ENCODE data around the gene CTNNA2.
"Not testable (repeated sequence)": the region's sequence is repeated elsewhere in the genome, so short reads cannot be mapped to it uniquely, and the experiment has no call there.

The CTNNA2 gene

GRCh38 chr2:80168801-80169200 lies 656.0 kb downstream of the CTNNA2 start:
- Histone ChIP-seq H3K9ac (ENCODE audit: low read depth, low read length) (no peak overlapping the region), H3K4me3 (ENCODE audit: low read depth, low read length) (no peak overlapping the region), H3K4me1 (ENCODE audit: control insufficient read depth, insufficient read depth, low read length) (no peaks in the 10 kb centered on the region), H3K36me3 (ENCODE audit: control insufficient read depth, insufficient read depth, low read length) (no peaks in the 10 kb centered on the region), H3K9me3 (ENCODE audit: control insufficient read depth, insufficient read depth, low read length) (no peaks in the 10 kb centered on the region), H3K27me3 (ENCODE audit: control insufficient read depth, insufficient read depth, low read length) (no peaks in the 10 kb centered on the region)

DNA sequence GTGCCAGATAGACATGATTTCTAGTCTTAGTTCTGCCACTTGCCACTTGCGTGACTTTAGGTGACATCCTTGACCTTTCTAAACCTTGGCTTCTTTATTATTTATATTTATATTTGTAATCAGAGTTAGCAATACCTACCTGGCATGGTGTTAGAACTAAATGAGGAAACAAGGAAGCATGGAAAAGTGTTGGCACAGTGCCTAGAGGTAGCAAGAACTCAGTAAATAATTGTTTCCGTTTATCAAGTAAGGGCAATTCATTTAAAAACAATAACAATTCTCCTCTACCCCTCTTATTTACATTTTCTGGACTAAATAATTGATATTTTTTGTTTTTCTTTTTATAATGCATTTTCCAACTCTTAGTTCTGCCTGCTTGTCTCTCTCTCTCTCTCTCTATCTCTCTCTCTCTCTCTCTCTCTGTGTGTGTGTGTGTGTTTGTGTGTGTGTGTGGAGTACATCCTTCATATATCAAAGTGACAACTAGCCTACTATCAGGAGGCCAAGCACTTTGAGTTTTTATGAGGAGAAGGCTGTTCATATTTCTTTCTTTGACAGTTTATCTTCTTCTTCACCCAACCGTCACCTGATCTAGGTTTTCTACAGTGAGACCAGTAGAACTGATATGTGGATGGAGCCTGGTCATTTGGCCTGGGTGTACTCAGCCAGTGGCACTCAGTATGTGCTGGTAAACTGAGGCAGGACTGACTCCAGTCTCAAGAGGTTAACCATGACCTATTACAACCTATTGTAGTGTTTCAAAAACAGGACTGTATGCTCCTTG lies 657.2 kb downstream of the CTNNA2 start:
- no peaks in the 10 kb centered on the region for H3K9me3 ChIP-seq (ENCODE audit: control insufficient read depth, insufficient read depth, low read length)
- no peaks in the 10 kb centered on the region for H3K36me3 ChIP-seq (ENCODE audit: control insufficient read depth, insufficient read depth, low read length)
- no peaks in the 10 kb centered on the region for H3K27me3 ChIP-seq (ENCODE audit: control insufficient read depth, insufficient read depth, low read length)
- H3K4me1 ChIP-seq (ENCODE audit: control insufficient read depth, insufficient read depth, low read length), result no peaks in the 10 kb centered on the region
- no peak overlapping the region for H3K4me3 ChIP-seq (ENCODE audit: low read depth, low read length)
- H3K9ac ChIP-seq (ENCODE audit: low read depth, low read length), result no peak overlapping the region

GRCh38 chr2:80185091-80185490 lies 672.2 kb downstream of the CTNNA2 start:
- Histone ChIP-seq H3K4me1 (ENCODE audit: control insufficient read depth, insufficient read depth, low read length) (peaks cover 4% of the 10 kb centered on the region), H3K9ac (ENCODE audit: low read depth, low read length) (no peak overlapping the region), H3K4me3 (ENCODE audit: low read depth, low read length) (no peak overlapping the region), H3K9me3 (ENCODE audit: control insufficient read depth, insufficient read depth, low read length) (no peaks in the 10 kb centered on the region), H3K36me3 (ENCODE audit: control insufficient read depth, insufficient read depth, low read length) (no peaks in the 10 kb centered on the region), H3K27me3 (ENCODE audit: control insufficient read depth, insufficient read depth, low read length) (no peaks in the 10 kb centered on the region)

DNA sequence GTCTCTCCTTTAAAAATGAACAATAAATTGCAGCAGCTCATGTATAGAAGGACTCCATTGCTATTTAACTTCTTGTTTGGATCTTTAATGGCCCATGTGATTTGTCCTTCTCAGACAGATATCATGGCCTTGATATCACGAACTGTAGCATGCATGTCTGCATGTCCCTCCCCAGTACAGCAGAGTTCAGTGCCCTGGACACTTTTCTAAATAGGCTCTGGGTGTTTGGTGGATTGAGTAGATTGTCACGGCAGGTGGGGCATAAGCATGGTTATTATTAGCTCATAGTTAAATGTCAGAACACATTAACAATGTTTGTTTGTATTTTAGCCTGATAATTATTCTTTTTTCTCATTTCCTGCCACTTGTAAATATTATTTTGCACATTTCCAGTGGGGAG lies 673.4 kb downstream of the CTNNA2 start:
- Histone ChIP-seq H3K9me3 (ENCODE audit: control insufficient read depth, insufficient read depth, low read length) (no peaks in the 10 kb centered on the region), H3K36me3 (ENCODE audit: control insufficient read depth, insufficient read depth, low read length) (no peaks in the 10 kb centered on the region), H3K4me1 (ENCODE audit: control insufficient read depth, insufficient read depth, low read length) (peaks cover 4% of the 10 kb centered on the region), H3K9ac (ENCODE audit: low read depth, low read length) (no peak overlapping the region), H3K27me3 (ENCODE audit: control insufficient read depth, insufficient read depth, low read length) (no peaks in the 10 kb centered on the region), H3K4me3 (ENCODE audit: low read depth, low read length) (no peak overlapping the region)

DNA sequence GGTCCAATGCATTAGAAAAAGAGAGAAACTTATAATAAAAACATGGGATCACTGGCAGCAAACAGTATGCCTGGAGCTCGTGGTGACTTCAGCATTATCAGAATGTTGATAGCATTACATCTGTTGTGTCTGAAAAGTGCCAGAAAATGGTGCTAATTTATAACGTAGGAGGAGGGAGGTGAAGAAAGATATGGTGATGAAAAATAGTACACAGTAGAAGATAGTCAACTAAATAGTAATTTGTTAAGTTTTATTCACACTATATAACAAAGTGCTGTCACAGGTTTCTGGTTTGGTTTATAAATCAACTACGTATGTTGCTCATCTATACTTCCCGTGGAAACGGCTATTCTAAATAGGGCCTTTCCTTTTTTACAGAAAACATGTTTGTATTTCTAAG lies 674.3 kb downstream of the CTNNA2 start:
- H3K4me1 ChIP-seq (ENCODE audit: control insufficient read depth, insufficient read depth, low read length), result peaks cover 4% of the 10 kb centered on the region
- H3K27me3 ChIP-seq (ENCODE audit: control insufficient read depth, insufficient read depth, low read length), result no peaks in the 10 kb centered on the region
- H3K36me3 ChIP-seq (ENCODE audit: control insufficient read depth, insufficient read depth, low read length), result no peaks in the 10 kb centered on the region
- H3K9me3 ChIP-seq (ENCODE audit: control insufficient read depth, insufficient read depth, low read length), result no peaks in the 10 kb centered on the region
- no peak overlapping the region for H3K4me3 ChIP-seq (ENCODE audit: low read depth, low read length)
- no peak overlapping the region for H3K9ac ChIP-seq (ENCODE audit: low read depth, low read length)

GRCh38 chr2:80190166-80190565 lies 677.3 kb downstream of the CTNNA2 start:
- no peaks in the 10 kb centered on the region for H3K27me3 ChIP-seq (ENCODE audit: control insufficient read depth, insufficient read depth, low read length)
- no peak overlapping the region for H3K4me3 ChIP-seq (ENCODE audit: low read depth, low read length)
- H3K36me3 ChIP-seq (ENCODE audit: control insufficient read depth, insufficient read depth, low read length), result no peaks in the 10 kb centered on the region
- no peak overlapping the region for H3K9ac ChIP-seq (ENCODE audit: low read depth, low read length)
- peaks cover 2% of the 10 kb centered on the region for H3K4me1 ChIP-seq (ENCODE audit: control insufficient read depth, insufficient read depth, low read length)
- no peaks in the 10 kb centered on the region for H3K9me3 ChIP-seq (ENCODE audit: control insufficient read depth, insufficient read depth, low read length)

- Histone ChIP-seq H3K27me3 (ENCODE audit: control insufficient read depth, insufficient read depth, low read length) (no peaks in the 10 kb centered on the region), H3K9me3 (ENCODE audit: control insufficient read depth, insufficient read depth, low read length) (no peaks in the 10 kb centered on the region), H3K4me1 (ENCODE audit: control insufficient read depth, insufficient read depth, low read length) (no peaks in the 10 kb centered on the region), H3K9ac (ENCODE audit: low read depth, low read length) (no peak overlapping the region), H3K36me3 (ENCODE audit: control insufficient read depth, insufficient read depth, low read length) (no peaks in the 10 kb centered on the region), H3K4me3 (ENCODE audit: low read depth, low read length) (no peak overlapping the region)
Measured at GRCh38 chr2:80193566-80193965, 680.7 kb downstream of the CTNNA2 start.

GRCh38 chr2:80195034-80195433 lies 682.2 kb downstream of the CTNNA2 start:
- Histone ChIP-seq H3K9ac (ENCODE audit: low read depth, low read length) (no peak overlapping the region), H3K9me3 (ENCODE audit: control insufficient read depth, insufficient read depth, low read length) (no peaks in the 10 kb centered on the region), H3K4me3 (ENCODE audit: low read depth, low read length) (no peak overlapping the region), H3K4me1 (ENCODE audit: control insufficient read depth, insufficient read depth, low read length) (peaks cover 2% of the 10 kb centered on the region), H3K27me3 (ENCODE audit: control insufficient read depth, insufficient read depth, low read length) (no peaks in the 10 kb centered on the region), H3K36me3 (ENCODE audit: control insufficient read depth, insufficient read depth, low read length) (no peaks in the 10 kb centered on the region)

- Histone ChIP-seq H3K27me3 (ENCODE audit: control insufficient read depth, insufficient read depth, low read length) (no peaks in the 10 kb centered on the region), H3K4me3 (ENCODE audit: low read depth, low read length) (no peak overlapping the region), H3K4me1 (ENCODE audit: control insufficient read depth, insufficient read depth, low read length) (peaks cover 2% of the 10 kb centered on the region), H3K9ac (ENCODE audit: low read depth, low read length) (no peak overlapping the region), H3K36me3 (ENCODE audit: control insufficient read depth, insufficient read depth, low read length) (no peaks in the 10 kb centered on the region), H3K9me3 (ENCODE audit: control insufficient read depth, insufficient read depth, low read length) (no peaks in the 10 kb centered on the region)
Measured at GRCh38 chr2:80198042-80198441, 685.2 kb downstream of the CTNNA2 start.

DNA sequence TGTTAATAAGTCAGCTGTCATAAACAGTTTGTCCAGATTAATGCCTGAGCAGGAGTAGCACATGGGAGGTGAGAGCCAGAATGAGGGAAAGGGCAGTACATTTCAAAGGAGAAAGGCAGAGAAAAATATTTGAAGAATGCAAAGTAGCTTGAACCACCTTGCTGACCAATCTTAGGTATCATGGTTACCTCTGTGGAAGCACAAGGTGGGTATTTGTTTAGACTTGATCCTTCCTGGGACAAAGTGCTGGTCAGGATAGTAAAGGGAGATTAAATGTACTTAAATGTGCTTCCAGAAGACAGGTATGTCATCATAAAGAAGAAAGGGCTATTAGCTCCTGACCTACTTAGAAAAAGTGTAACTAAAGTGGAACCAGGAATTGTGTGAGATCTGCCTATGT lies 686.7 kb downstream of the CTNNA2 start:
- Histone ChIP-seq H3K27me3 (ENCODE audit: control insufficient read depth, insufficient read depth, low read length) (no peaks in the 10 kb centered on the region), H3K9me3 (ENCODE audit: control insufficient read depth, insufficient read depth, low read length) (no peaks in the 10 kb centered on the region), H3K36me3 (ENCODE audit: control insufficient read depth, insufficient read depth, low read length) (no peaks in the 10 kb centered on the region), H3K4me3 (ENCODE audit: low read depth, low read length) (no peak overlapping the region), H3K9ac (ENCODE audit: low read depth, low read length) (no peak overlapping the region), H3K4me1 (ENCODE audit: control insufficient read depth, insufficient read depth, low read length) (peaks cover 2% of the 10 kb centered on the region)

DNA sequence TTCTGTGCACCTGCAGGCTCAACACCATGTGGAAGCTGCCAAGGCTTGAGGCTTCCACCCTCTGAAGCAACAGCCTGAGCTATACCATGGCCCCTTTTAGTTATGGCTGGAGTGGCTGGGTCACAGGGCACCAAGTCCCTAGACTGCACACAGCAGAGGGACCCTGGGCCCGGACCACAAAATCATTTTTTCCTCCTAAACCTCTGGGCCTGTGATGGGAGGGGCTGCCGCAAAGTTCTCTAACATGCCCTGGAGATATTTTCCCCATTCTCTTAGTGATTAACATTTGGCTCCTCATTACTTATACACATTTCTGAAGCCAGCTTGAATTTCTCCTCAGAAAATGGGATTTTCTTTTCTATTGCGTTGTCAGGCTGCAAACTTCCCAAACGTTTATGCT lies 691.1 kb downstream of the CTNNA2 start:
- not testable (repeated sequence) for H3K4me3 ChIP-seq (ENCODE audit: low read depth, low read length); H3K9ac ChIP-seq (ENCODE audit: low read depth, low read length); H3K36me3 ChIP-seq (ENCODE audit: control insufficient read depth, insufficient read depth, low read length); H3K9me3 ChIP-seq (ENCODE audit: control insufficient read depth, insufficient read depth, low read length); H3K4me1 ChIP-seq (ENCODE audit: control insufficient read depth, insufficient read depth, low read length); H3K27me3 ChIP-seq (ENCODE audit: control insufficient read depth, insufficient read depth, low read length)

DNA sequence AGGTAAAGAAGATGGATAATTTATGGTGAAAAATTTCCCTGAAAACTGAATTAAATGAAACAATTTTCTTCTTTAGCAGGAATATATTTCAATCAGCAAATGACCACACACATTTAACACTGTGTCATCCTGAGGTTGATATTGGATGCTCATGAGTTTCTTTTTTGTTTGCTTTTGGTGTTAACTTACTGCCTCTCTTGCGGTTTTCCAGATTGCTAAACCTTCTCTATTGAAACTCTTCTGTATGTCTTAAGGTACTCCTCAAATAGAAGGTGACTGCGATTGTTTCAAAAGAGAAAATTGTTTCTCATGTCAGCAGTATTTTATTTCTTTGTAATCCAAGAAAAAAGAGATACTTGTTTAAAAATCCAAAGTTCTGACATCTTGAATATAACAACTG lies 692.6 kb downstream of the CTNNA2 start:
- H3K4me1 ChIP-seq (ENCODE audit: control insufficient read depth, insufficient read depth, low read length), result no peaks in the 10 kb centered on the region

More for the DNA sequence above, 692.6 kb downstream of the CTNNA2 start:
- Histone ChIP-seq H3K4me3 (ENCODE audit: low read depth, low read length) (no peak overlapping the region), H3K9me3 (ENCODE audit: control insufficient read depth, insufficient read depth, low read length) (no peaks in the 10 kb centered on the region), H3K36me3 (ENCODE audit: control insufficient read depth, insufficient read depth, low read length) (no peaks in the 10 kb centered on the region), H3K27me3 (ENCODE audit: control insufficient read depth, insufficient read depth, low read length) (no peaks in the 10 kb centered on the region), H3K9ac (ENCODE audit: low read depth, low read length) (no peak overlapping the region)
